ENCODE measurements around the gene CCDC194.

The CCDC194 gene

GRCh38 chr19:17405250-17406045 lies 11.5 kb upstream of the CCDC194 start, which contains the start of gene BST2:
BST2 (minus strand) TSS chr19:17405630; CDS start chr19:17405575, 55 bp downstream.
- DNase-seq = no peak

- no peak for DNase-seq
These were observed 10.7 kb upstream of the CCDC194 start for GRCh38 chr19:17404621-17405249.

GRCh38 chr19:17404015-17404414 lies 10.0 kb upstream of the CCDC194 start:
- DNase-seq = no peak

DNA sequence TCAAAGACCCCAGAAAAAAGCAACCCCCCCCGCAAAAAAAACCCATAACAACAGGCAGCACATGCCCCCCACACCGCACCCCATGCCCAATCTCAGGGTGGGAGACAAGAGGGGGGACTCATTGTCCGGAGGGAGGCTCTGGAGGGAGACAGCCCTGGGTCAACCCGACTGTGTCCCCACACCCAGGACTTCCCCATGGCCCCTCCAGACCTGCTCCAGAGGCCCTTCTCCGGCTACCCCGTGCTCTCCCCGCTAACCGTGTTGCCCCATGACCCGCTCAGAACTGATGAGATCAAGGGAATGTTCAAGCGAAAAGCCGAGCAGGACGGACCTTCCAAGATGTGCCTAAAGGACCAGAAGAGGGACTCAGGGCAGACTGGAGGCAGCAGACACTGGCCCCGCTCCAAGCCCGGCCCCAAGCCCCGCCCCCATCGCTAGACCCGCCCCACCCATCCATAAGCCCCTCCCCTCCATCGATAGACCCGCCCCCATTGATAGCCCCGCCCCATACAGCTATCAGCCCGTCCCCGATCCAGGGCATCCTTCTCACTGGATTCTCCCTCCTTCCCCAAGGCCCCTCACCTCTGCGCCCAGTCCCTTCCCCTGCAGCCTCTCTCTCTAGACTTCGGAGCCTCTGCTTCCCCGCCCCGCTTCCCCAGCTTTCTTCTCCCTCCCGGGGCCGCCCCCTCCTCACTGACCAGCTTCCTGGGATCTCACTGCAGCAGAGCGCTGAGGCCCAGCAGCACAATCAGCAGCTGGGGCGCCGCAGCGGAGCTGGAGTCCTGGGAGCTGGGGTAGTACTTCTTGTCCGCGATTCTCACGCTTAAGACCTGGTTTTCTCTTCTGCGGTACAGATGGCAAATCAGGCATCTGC lies 9.2 kb upstream of the CCDC194 start:
- no peak for DNase-seq

GRCh38 chr19:17401628-17402027 lies 7.6 kb upstream of the CCDC194 start:
- DNase-seq = no peak

GRCh38 chr19:17398902-17399527 lies 5.0 kb upstream of the CCDC194 start:
- no peak for DNase-seq

GRCh38 chr19:17394891-17395415 lies 957 bp upstream of the CCDC194 start:
- DNase-seq = no peak

- DNase-seq = no peak
These were observed 994 bp downstream of the CCDC194 start for GRCh38 chr19:17393002-17393401.

GRCh38 chr19:17391371-17392151 lies 2.4 kb downstream of the CCDC194 start:
- DNase-seq = no peak

DNA sequence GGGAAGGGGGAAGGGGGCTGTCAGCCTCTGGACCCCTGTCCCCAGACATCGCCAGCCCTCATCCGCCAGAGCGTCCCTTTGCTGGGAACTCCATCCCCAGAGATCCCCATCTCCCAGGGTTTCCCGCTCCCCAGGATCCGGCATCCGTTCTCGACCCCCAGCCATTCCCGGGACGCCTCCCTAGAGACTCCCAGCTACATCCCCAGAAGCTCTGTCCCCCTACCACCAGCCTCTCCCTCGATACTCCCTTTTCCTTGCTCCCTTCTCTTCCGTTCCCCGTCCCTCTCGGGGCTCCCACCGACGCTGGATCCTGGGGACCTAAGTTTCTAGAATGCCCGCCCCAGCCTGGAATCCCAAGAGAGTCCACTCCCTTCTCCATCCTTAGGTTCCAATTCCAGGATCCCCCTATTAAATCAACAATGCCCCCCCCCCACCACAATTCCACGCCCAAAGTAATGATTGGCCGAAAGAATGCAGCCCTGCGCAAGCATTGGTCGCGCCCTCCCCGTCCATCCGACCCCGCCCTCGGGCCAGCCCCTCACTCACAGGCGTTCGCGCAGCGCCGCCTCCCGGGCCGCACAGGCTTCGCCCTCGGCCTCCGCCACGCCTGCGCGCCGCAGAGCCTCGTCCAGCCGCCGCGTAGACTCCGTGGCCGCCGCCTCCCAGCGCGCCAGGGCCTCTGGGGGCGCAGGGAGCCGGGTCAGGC lies 3.2 kb downstream of the CCDC194 start:
- DNase-seq = peak; percentile 40

DNA sequence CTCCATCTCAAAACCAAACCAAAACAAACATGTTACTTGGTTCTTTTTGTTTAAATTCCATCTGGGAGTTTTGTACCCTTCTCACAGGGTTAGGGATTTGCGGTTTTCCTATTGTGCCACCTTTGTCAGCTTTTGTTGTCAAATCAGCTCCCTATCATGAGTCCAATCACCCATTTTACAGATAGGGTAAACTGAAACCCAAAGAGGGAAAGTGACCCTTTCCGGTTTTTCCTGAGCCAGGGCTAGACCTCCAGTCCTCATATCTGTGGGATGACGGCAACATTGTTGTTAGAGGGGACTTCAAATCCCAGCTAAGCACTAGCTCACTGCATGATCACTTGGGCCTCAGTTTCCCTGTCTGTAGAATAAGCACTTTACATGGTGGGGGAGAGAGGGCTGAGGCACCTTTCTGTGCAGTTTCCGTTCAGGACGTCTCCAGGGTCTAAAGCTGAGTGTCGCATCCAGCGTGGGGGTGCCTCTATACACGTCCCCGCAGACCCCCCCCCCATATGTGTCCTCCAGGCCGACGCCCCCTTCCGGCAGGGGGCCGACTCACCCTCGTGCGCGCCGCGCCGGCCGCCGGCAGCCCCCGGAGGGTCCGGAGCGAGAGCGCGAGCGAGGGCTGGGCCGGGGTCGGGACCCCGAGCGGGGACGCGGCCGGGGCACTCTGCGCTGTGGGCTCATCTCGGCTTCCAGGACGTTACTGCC lies 3.9 kb downstream of the CCDC194 start:
- DNase-seq = no peak

- DNase-seq = no peak
These were observed 4.7 kb downstream of the CCDC194 start for GRCh38 chr19:17389288-17389687.

- DNase-seq = no peak
These were observed 8.0 kb downstream of the CCDC194 start for GRCh38 chr19:17385878-17386611.

DNA sequence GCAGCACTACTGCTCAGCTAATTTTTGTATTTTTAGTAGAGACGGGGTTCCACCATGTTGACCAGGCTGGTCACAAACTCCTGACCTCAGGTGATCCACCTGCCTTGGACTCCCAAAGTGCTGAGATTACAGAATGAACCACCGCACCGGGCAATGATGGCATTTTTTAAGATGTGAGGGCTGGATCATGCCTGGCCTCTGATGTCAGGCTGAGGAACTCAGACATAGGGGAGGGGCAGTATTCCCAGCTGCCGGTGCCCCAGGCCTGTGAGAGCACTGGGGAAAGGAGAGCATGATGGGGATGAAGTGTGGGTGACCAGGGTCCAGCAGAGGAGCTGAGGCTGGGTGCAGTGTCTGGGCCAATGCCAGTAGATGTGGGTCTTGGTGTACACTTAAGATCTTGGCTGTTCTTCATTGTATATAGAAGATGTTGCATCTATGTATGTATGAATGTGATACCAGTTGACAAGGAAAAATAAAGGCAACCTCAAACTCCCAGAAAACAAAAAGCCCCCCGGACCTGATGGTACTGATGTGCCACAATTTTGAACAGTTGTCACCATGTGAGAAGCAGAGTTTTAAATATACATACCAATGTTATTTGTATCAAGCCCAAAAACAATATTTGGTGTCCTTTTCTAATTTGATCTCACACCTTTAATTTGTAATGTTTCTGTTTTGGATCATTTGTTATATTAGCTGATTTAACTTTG lies 13.4 kb downstream of the CCDC194 start:
- DNase-seq = no peak

GRCh38 chr19:17379221-17379631 lies 14.8 kb downstream of the CCDC194 start:
- DNase-seq = no peak

- no peak for DNase-seq
These were observed 15.7 kb downstream of the CCDC194 start for GRCh38 chr19:17378271-17378670.

- no peak for DNase-seq
These were observed 16.9 kb downstream of the CCDC194 start, which contains the start of gene PLVAP for GRCh38 chr19:17376935-17377600. PLVAP (minus strand) TSS chr19:17377342; CDS start chr19:17377288, 54 bp downstream.

DNA sequence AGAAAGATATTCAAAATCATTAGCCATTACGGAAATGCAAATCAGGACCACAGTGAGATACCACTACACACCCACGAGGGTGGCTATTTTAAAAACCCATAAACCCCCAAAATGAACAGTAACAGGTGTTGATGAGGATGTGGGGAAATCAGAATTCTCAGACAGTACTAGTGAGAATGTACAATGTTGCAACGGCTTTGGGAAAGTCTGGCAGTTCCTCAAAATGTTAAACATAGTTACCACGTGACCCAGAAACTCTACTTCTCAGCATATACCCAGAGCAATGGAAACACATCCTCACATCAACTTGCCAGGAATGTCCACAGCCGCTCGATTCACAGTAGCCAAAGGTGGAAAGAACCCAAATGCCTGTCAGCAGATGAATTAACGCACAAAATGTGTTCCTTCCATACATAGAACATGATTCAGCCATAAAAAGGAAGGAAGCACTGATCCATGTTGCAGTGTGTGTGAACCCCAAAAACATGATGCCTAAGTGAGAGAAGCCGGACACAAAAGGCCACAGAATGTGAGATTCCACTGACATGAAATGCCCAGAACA lies 23.9 kb downstream of the CCDC194 start:
- no peak for DNase-seq
